Neural progenitor cell (in vitro differentiated cells): Measurements from ENCODE around the gene AUH. TPM values are rescaled to one million over a fixed set of nuclear protein-coding genes. Genes with fewer than 3 reads are reported as not detected.

Source experiments
- DNase-seq: peaks from one replicate; pipeline ENCODE4 v3.0.0-alpha.2; 2016; ENCODE audit warnings: low spot score
- H2AFZ ChIP-seq: fragments of 200-600 bp; sonication (generic); replicated peaks from 2 replicates; pipeline ENCODE4 v1.6.1; 2016; ENCODE audit warnings: antibody characterized with exemption
- H3F3A ChIP-seq: fragments of 200-600 bp; sonication (generic); 2 replicates; pipeline ENCODE4 v1.6.1; 2016; ENCODE audit warnings: antibody characterized with exemption, low read depth
- H3K27ac ChIP-seq: fragments of 200-600 bp; sonication (generic); 2 replicates; pipeline ENCODE4 v1.5.1; 2016; ENCODE audit warnings: mild to moderate bottlenecking
- H3K27me3 ChIP-seq: fragments of 200-600 bp; sonication (generic); 2 replicates; pipeline ENCODE4 v1.6.1; 2016; ENCODE audit warnings: mild to moderate bottlenecking, moderate library complexity
- H3K36me3 ChIP-seq: fragments of 200-600 bp; sonication (generic); 2 replicates; pipeline ENCODE4 v1.5.1; 2016
- H3K4me1 ChIP-seq: fragments of 200-600 bp; sonication (generic); 2 replicates; pipeline ENCODE4 v1.6.1; 2016; ENCODE audit warnings: mixed run types
- H3K4me2 ChIP-seq: fragments of 200-600 bp; sonication (generic); 2 replicates; pipeline ENCODE4 v1.6.1; 2016
- H3K4me3 ChIP-seq: fragments of 200-600 bp; sonication (generic); 2 replicates; pipeline ENCODE4 v1.5.1; 2016
- H3K79me2 ChIP-seq: fragments of 200-600 bp; sonication (generic); 2 replicates; pipeline ENCODE4 v1.6.1; 2016; ENCODE audit warnings: low read depth
- H3K9ac ChIP-seq: fragments of 200-600 bp; sonication (generic); 2 replicates; pipeline ENCODE4 v1.6.1; 2016
- H3K9me3 ChIP-seq: fragments of 200-600 bp; sonication (generic); 2 replicates; pipeline ENCODE4 v1.5.1; 2016; ENCODE audit warnings: low read depth
- H4K20me1 ChIP-seq: fragments of 200-600 bp; sonication (generic); 2 replicates; pipeline ENCODE4 v1.6.1; 2016; ENCODE audit warnings: low read depth
- H3K27ac Mint-ChIP-seq: 3 replicates; pipeline ENCODE4 v1.8.0; 2021; ENCODE audit warnings: mixed read lengths
- H3K27me3 Mint-ChIP-seq: 2 replicates; pipeline ENCODE4 v1.8.0; 2022; ENCODE audit warnings: low read depth, mild to moderate bottlenecking, inconsistent platforms, moderate library complexity, mixed read lengths; ENCODE audit not compliant: insufficient read depth
- H3K36me3 Mint-ChIP-seq: 3 replicates; pipeline ENCODE4 v1.8.0; 2021; ENCODE audit warnings: mixed read lengths
- H3K4me1 Mint-ChIP-seq: 3 replicates; pipeline ENCODE4 v1.8.0; 2021; ENCODE audit warnings: mixed read lengths
- H3K4me3 Mint-ChIP-seq: 3 replicates; pipeline ENCODE4 v1.8.0; 2021; ENCODE audit warnings: mild to moderate bottlenecking, moderate library complexity, mixed read lengths
- H3K9me3 Mint-ChIP-seq: 3 replicates; pipeline ENCODE4 v1.8.0; 2020; ENCODE audit warnings: mixed read lengths
- CTCF ChIP-seq: fragments of 200-600 bp; sonication (generic); IDR thresholded peaks from 2 replicates; pipeline ENCODE4 v1.5.1; 2017; ENCODE audit warnings: antibody characterized with exemption, mild to moderate bottlenecking
- EZH2 ChIP-seq: fragments of 200-600 bp; sonication (generic); IDR thresholded peaks from 2 replicates; pipeline ENCODE4 v1.6.1; 2017; ENCODE audit warnings: antibody characterized with exemption, mild to moderate bottlenecking, moderate library complexity
- EZH2phosphoT487 ChIP-seq: fragments of 200-600 bp; sonication (generic); IDR thresholded peaks from 2 replicates; pipeline ENCODE4 v1.6.1; 2017; ENCODE audit warnings: antibody characterized with exemption
- total RNA-seq: library from RNA; depleted of rRNA; stranded (reverse); fragments of >200 nt; gene quantifications from 2 replicates; pipeline ENCODE4 v1.2.3, GENCODE V29; 2015; ENCODE audit warnings: low replicate concordance

The AUH gene
- total RNA-seq, 1 donor from 2014 or later: 17.3 TPM

GRCh38 chr9:91192381-91193086 lies 169.2 kb downstream of the AUH start:
- peaks cover 10% of the 10 kb centered on the region for H3F3A ChIP-seq
- H3K4me2 ChIP-seq: peak overlapping the region; percentile 89
- Mint-ChIP-seq H3K27ac (peak overlapping the region; percentile 85), H3K4me1 (peaks cover 35% of the 10 kb centered on the region), H3K9me3 (peaks cover 5% of the 10 kb centered on the region), H3K36me3 (peaks cover 2% of the 10 kb centered on the region), H3K4me3 (peak overlapping the region; percentile 86), H3K27me3 (peaks cover 6% of the 10 kb centered on the region)
- TF ChIP-seq CTCF (no peak), EZH2 (no peak), EZH2phosphoT487 (no peak)
- DNase-seq: no peak
- H3K36me3 ChIP-seq: no peaks in the 10 kb centered on the region
- H3K27me3 ChIP-seq: peaks cover 39% of the 10 kb centered on the region
- no peak overlapping the region for H3K27ac ChIP-seq
- H3K4me3 ChIP-seq: peak overlapping the region; percentile 45
- no peaks in the 10 kb centered on the region for H4K20me1 ChIP-seq
- no peaks in the 10 kb centered on the region for H3K9me3 ChIP-seq
- H3K4me1 ChIP-seq: no peaks in the 10 kb centered on the region
- no peak overlapping the region for H3K9ac ChIP-seq
- H2AFZ ChIP-seq: no peak overlapping the region
- no peaks in the 10 kb centered on the region for H3K79me2 ChIP-seq

GRCh38 chr9:91191411-91192380 lies 170.0 kb downstream of the AUH start:
- no peak for TF ChIP-seq EZH2phosphoT487
- TF ChIP-seq CTCF: no peak
- no peak for TF ChIP-seq EZH2
- Histone ChIP-seq H3K36me3 (no peaks in the 10 kb centered on the region), H3K9me3 (no peaks in the 10 kb centered on the region), H3K4me1 (no peaks in the 10 kb centered on the region), H3K27me3 (peaks cover 39% of the 10 kb centered on the region), H3K27ac (no peak overlapping the region), H2AFZ (no peak overlapping the region), H3K79me2 (no peaks in the 10 kb centered on the region), H3K4me3 (no peak overlapping the region), H3K4me2 (no peak overlapping the region), H3F3A (peaks cover 10% of the 10 kb centered on the region), H3K9ac (no peak overlapping the region), H4K20me1 (no peaks in the 10 kb centered on the region)
- no peak for DNase-seq
- Mint-ChIP-seq H3K36me3 (peaks cover 2% of the 10 kb centered on the region), H3K27me3 (peaks cover 9% of the 10 kb centered on the region), H3K27ac (peak overlapping the region; percentile 85), H3K4me1 (peaks cover 27% of the 10 kb centered on the region), H3K9me3 (peaks cover 5% of the 10 kb centered on the region), H3K4me3 (peak overlapping the region; percentile 13)

- H2AFZ ChIP-seq: no peak overlapping the region
- H3K4me3 ChIP-seq: no peak overlapping the region
- peaks cover 36% of the 10 kb centered on the region for H3K27me3 ChIP-seq
- H3K4me2 ChIP-seq: no peak overlapping the region
- Mint-ChIP-seq H3K27ac (peak overlapping the region; percentile 52), H3K4me3 (no peak overlapping the region), H3K4me1 (peaks cover 26% of the 10 kb centered on the region), H3K36me3 (peaks cover 2% of the 10 kb centered on the region), H3K27me3 (peaks cover 9% of the 10 kb centered on the region), H3K9me3 (peaks cover 5% of the 10 kb centered on the region)
- H3F3A ChIP-seq: peaks cover 10% of the 10 kb centered on the region
- no peak overlapping the region for H3K9ac ChIP-seq
- H4K20me1 ChIP-seq: no peaks in the 10 kb centered on the region
- no peak for DNase-seq
- H3K79me2 ChIP-seq: no peaks in the 10 kb centered on the region
- no peak overlapping the region for H3K27ac ChIP-seq
- no peaks in the 10 kb centered on the region for H3K9me3 ChIP-seq
- no peaks in the 10 kb centered on the region for H3K4me1 ChIP-seq
- TF ChIP-seq EZH2phosphoT487: no peak
- TF ChIP-seq EZH2: no peak
- TF ChIP-seq CTCF: no peak
- no peaks in the 10 kb centered on the region for H3K36me3 ChIP-seq
These were observed 171.7 kb downstream of the AUH start for GRCh38 chr9:91190062-91190461.
